Astrocyte (in vitro differentiated cells and primary cell): ENCODE results near the gene CAMKMT. TPM values are rescaled to one million over a fixed set of nuclear protein-coding genes. Genes with fewer than 3 reads are reported as not detected.
A peak's percentile ranks its signal among the peaks of the same experiment; 100 is the strongest.

ENCODE experiments used
- DNase-seq: peaks from one replicate; pipeline ENCODE4 v3.0.0-alpha.2; 2010; ENCODE audit warnings: low read depth
- FAIRE-seq: peaks from 2 replicates; lab custom pipeline; 2011; peaks lifted over from hg19 to GRCh38; lab: Jason Lieb, UNC
- H2AFZ ChIP-seq: 2 replicates; pipeline ENCODE4 v1.6.0; 2012; ENCODE audit warnings: low read depth, low read length, inconsistent platforms
- H3K27ac ChIP-seq: 2 replicates; pipeline ENCODE4 v1.5.1; 2011; ENCODE audit warnings: low read depth, low read length, inconsistent platforms
- H3K27me3 ChIP-seq: 2 replicates; pipeline ENCODE4 v1.6.0; 2011; ENCODE audit warnings: low read length, inconsistent platforms; ENCODE audit not compliant: insufficient read depth
- H3K36me3 ChIP-seq: 2 replicates; pipeline ENCODE4 v1.5.1; 2011; ENCODE audit warnings: low read length, inconsistent platforms; ENCODE audit not compliant: insufficient read depth
- H3K4me1 ChIP-seq: 2 replicates; pipeline ENCODE4 v1.5.1; 2011; ENCODE audit warnings: low read length, inconsistent platforms; ENCODE audit not compliant: insufficient read depth
- H3K4me2 ChIP-seq: 2 replicates; pipeline ENCODE4 v1.6.0; 2012; ENCODE audit warnings: low read length, inconsistent platforms
- H3K4me3 ChIP-seq: 2 replicates; pipeline ENCODE4 v1.5.1; 2011; ENCODE audit warnings: low read depth, mild to moderate bottlenecking, low read length, inconsistent platforms; ENCODE audit not compliant: insufficient read depth
- H3K79me2 ChIP-seq: 2 replicates; pipeline ENCODE4 v1.6.0; 2012; ENCODE audit warnings: mild to moderate bottlenecking, low read length, inconsistent platforms; ENCODE audit not compliant: insufficient read depth
- H3K9ac ChIP-seq: 2 replicates; pipeline ENCODE4 v1.6.0; 2012; ENCODE audit warnings: mild to moderate bottlenecking, low read length, inconsistent platforms
- H3K9me3 ChIP-seq: 2 replicates; pipeline ENCODE4 v1.5.1; 2012; ENCODE audit warnings: low read depth, mild to moderate bottlenecking, low read length, inconsistent platforms; ENCODE audit not compliant: insufficient read depth
- H4K20me1 ChIP-seq: 2 replicates; pipeline ENCODE4 v1.6.0; 2012; ENCODE audit warnings: low read length, inconsistent platforms; ENCODE audit not compliant: insufficient read depth
- H3K27ac Mint-ChIP-seq: one replicate; pipeline ENCODE4 v1.8.0; 2021; ENCODE audit warnings: mild to moderate bottlenecking, mixed read lengths; ENCODE audit not compliant: unreplicated experiment
- H3K27me3 Mint-ChIP-seq: one replicate; pipeline ENCODE4 v1.8.0; 2021; ENCODE audit warnings: low read depth, mixed read lengths; ENCODE audit not compliant: unreplicated experiment
- H3K36me3 Mint-ChIP-seq: one replicate; pipeline ENCODE4 v1.8.0; 2021; ENCODE audit warnings: low read depth, mixed read lengths; ENCODE audit not compliant: unreplicated experiment
- H3K4me1 Mint-ChIP-seq: one replicate; pipeline ENCODE4 v1.8.0; 2021; ENCODE audit warnings: low read depth, mixed read lengths; ENCODE audit not compliant: unreplicated experiment
- H3K4me3 Mint-ChIP-seq: one replicate; pipeline ENCODE4 v1.8.0; 2021; ENCODE audit warnings: mild to moderate bottlenecking, moderate library complexity, mixed read lengths; ENCODE audit not compliant: unreplicated experiment
- H3K9me3 Mint-ChIP-seq: one replicate; pipeline ENCODE4 v1.8.0; 2021; ENCODE audit warnings: mild to moderate bottlenecking, mixed read lengths; ENCODE audit not compliant: unreplicated experiment
- CTCF ChIP-seq: IDR thresholded peaks from 2 replicates; pipeline ENCODE4 v1.5.1; 2011; ENCODE audit warnings: low read depth, mild to moderate bottlenecking, inconsistent platforms, low read length, moderate library complexity; ENCODE audit not compliant: insufficient read depth
- EZH2 ChIP-seq: IDR thresholded peaks from 2 replicates; pipeline ENCODE4 v1.6.1; 2012; ENCODE audit warnings: mild to moderate bottlenecking, low read length, inconsistent platforms; ENCODE audit not compliant: insufficient read depth
- total RNA-seq: library from RNA; stranded (reverse); gene quantifications from 2 replicates; pipeline ENCODE4 v1.2.1, GENCODE V29; 2021

Gene CAMKMT
- total RNA-seq, 1 donor from 2014 or later: 9.3 TPM

- FAIRE-seq (no peak), DNase-seq (peak; percentile 19)
- Histone ChIP-seq H3K4me3 (no peak overlapping the region), H3K9me3 (no peaks in the 10 kb centered on the region), H3K4me1 (peaks cover 6% of the 10 kb centered on the region), H3K27me3 (peaks cover 3% of the 10 kb centered on the region), H2AFZ (no peak overlapping the region), H3K79me2 (no peaks in the 10 kb centered on the region), H3K4me2 (no peak overlapping the region), H4K20me1 (no peaks in the 10 kb centered on the region), H3K27ac (no peak overlapping the region), H3K9ac (no peak overlapping the region), H3K36me3 (no peaks in the 10 kb centered on the region)
- no peaks in the 10 kb centered on the region for H3K9me3 Mint-ChIP-seq
- H3K36me3 Mint-ChIP-seq: no peaks in the 10 kb centered on the region
- H3K27me3 Mint-ChIP-seq: no peaks in the 10 kb centered on the region
- no peak overlapping the region for H3K4me3 Mint-ChIP-seq
- no peak overlapping the region for H3K27ac Mint-ChIP-seq
- TF ChIP-seq CTCF (no peak), EZH2 (no peak)
- no peaks in the 10 kb centered on the region for H3K4me1 Mint-ChIP-seq
Measured at GRCh38 chr2:44692821-44693220, 331.1 kb downstream of the CAMKMT start.

- no peak overlapping the region for H3K27ac Mint-ChIP-seq
- peaks cover under 1% of the 10 kb centered on the region for H3K4me1 ChIP-seq
- no peak overlapping the region for H3K4me2 ChIP-seq
- H3K9me3 ChIP-seq: no peaks in the 10 kb centered on the region
- H3K9ac ChIP-seq: no peak overlapping the region
- peaks cover 1% of the 10 kb centered on the region for H3K4me1 Mint-ChIP-seq
- no peaks in the 10 kb centered on the region for H3K79me2 ChIP-seq
- H3K36me3 ChIP-seq: no peaks in the 10 kb centered on the region
- no peak overlapping the region for H3K4me3 ChIP-seq
- H4K20me1 ChIP-seq: no peaks in the 10 kb centered on the region
- H3K27me3 ChIP-seq: peaks cover 3% of the 10 kb centered on the region
- H3K4me3 Mint-ChIP-seq: no peak overlapping the region
- no peaks in the 10 kb centered on the region for H3K27me3 Mint-ChIP-seq
- no peak overlapping the region for H2AFZ ChIP-seq
- TF ChIP-seq CTCF (no peak), EZH2 (no peak)
- peaks cover 2% of the 10 kb centered on the region for H3K36me3 Mint-ChIP-seq
- DNase-seq (no peak), FAIRE-seq (no peak)
- no peak overlapping the region for H3K27ac ChIP-seq
- no peaks in the 10 kb centered on the region for H3K9me3 Mint-ChIP-seq
Measured at GRCh38 chr2:44700824-44701223, 339.1 kb downstream of the CAMKMT start.

DNA sequence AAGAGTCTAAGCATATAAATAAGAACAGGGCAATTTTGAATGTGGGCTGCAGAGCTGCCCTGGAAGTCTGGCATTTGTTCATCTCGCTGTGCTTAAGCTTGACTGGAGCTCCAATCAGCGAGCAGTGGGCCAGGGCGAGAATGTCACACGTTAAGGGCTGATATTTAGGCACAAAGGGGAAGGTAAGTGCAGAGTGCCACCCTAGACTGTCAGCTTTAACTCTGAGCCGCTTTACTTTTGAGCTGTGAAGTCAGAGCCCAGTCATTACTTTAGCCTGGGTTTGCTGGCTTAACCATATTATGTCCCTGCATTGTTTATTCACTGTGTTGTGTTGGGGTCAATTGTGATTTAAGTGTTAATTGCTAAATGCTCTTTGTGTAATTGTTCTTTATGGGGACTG, 343.6 kb downstream of the CAMKMT start:
- no peak for DNase-seq
- H3K4me1 ChIP-seq: peaks cover 4% of the 10 kb centered on the region

More for the DNA sequence above, 343.6 kb downstream of the CAMKMT start:
- Mint-ChIP-seq H3K27me3 (no peaks in the 10 kb centered on the region), H3K4me3 (no peak overlapping the region), H3K4me1 (peaks cover 8% of the 10 kb centered on the region), H3K36me3 (no peaks in the 10 kb centered on the region), H3K9me3 (no peaks in the 10 kb centered on the region), H3K27ac (no peak overlapping the region)
- TF ChIP-seq EZH2 (no peak), CTCF (no peak)
- no peak overlapping the region for H3K4me3 ChIP-seq
- H3K27ac ChIP-seq: no peak overlapping the region
- no peaks in the 10 kb centered on the region for H3K27me3 ChIP-seq
- no peaks in the 10 kb centered on the region for H3K79me2 ChIP-seq
- no peaks in the 10 kb centered on the region for H3K36me3 ChIP-seq
- no peaks in the 10 kb centered on the region for H3K9me3 ChIP-seq
- H3K9ac ChIP-seq: no peak overlapping the region
- no peak overlapping the region for H2AFZ ChIP-seq
- H3K4me2 ChIP-seq: no peak overlapping the region
- no peaks in the 10 kb centered on the region for H4K20me1 ChIP-seq
- FAIRE-seq: no peak
